GF-D8 (cell line): ENCODE data around the gene SHMT2.

Experiments
- DNase-seq: peaks from one replicate; lab custom pipeline; 2025; lab: John Stamatoyannopoulos, UW

The SHMT2 gene

DNA sequence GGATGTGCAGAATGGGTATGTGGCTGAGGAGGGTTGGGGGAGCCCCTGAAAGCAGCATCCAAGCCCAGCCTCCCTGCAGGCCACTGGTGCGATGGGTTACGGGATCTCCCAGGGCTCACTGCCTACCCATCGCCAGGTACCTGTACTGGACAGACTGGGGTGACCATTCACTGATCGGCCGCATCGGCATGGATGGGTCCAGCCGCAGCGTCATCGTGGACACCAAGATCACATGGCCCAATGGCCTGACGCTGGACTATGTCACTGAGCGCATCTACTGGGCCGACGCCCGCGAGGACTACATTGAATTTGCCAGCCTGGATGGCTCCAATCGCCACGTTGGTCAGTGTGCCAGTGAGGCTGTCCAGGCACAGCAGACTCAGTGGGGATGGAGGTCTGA is 31.2 kb upstream of the SHMT2 start:
- DNase-seq: no peak

DNA sequence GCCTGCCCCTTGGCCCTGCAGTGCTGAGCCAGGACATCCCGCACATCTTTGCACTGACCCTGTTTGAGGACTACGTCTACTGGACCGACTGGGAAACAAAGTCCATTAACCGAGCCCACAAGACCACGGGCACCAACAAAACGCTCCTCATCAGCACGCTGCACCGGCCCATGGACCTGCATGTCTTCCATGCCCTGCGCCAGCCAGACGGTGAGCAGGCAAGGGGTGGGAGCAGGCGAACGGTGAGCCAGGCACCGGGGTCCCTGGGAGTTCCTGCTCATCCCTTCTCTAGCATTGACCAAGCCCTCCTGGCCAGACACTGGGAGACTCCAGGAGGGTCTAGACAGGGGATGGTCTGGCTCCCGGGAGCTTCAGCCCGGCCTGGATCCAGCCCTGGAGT is 30.3 kb upstream of the SHMT2 start:
- no peak for DNase-seq

DNA sequence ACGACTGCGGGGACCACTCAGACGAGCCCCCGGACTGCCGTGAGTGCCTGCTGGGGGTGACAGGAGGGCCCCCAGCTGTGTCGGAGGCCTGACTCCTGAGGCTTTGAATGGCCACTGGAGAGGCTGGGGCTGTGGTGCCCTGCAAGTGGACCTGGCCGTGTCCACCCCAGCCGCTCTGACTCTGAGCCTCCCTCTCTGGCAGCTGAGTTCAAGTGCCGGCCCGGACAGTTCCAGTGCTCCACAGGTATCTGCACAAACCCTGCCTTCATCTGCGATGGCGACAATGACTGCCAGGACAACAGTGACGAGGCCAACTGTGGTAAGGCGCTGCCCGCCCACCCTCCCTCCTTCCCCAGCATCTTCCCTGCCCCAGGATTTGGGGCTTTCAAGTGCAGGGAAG is 29.0 kb upstream of the SHMT2 start:
- no peak for DNase-seq

DNA sequence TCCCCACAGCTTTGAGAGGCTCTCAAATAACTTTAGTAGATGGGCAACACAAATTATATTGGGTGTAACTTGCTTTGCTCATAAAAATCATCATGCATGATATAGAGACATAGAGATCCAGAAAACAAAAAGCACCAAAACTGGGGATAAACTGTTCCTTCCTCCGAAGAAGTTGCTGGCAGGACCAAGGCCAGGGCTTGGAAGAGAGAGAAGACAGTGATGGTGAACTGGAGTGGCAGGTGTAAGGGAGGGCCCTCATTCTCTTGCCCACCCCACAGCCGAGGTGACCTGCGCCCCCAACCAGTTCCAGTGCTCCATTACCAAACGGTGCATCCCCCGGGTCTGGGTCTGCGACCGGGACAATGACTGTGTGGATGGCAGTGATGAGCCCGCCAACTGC is 28.3 kb upstream of the SHMT2 start:
- no peak for DNase-seq

DNA sequence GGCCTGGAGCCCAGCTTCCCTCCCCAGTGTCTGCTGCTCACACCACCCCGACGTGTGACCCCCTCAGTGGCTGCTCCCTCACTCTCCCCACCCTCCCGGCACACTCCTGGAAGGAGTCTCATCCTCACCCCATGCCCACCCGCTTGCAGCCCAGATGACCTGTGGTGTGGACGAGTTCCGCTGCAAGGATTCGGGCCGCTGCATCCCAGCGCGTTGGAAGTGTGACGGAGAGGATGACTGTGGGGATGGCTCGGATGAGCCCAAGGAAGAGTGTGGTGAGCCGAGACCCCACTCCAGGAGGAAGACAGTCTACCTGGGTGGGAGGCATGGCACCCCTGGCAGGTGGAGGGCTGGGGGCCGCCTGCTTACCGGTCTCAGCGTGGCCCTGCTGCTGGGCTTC is 27.9 kb upstream of the SHMT2 start:
- DNase-seq: no peak

DNA sequence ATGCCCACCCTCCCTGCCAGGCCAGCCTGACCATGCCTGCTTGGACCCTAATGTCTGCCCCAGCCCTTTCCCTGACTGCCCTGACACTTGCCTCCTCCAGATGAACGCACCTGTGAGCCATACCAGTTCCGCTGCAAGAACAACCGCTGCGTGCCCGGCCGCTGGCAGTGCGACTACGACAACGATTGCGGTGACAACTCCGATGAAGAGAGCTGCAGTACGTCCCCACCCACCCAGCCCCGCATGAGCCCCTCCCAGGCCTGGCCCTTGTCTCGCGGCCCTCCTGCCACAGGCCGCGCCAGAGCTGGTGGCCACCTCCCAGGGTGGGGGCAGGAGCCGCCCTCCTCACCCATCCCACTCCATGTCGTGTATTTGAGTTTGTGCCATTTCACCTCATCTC is 27.2 kb upstream of the SHMT2 start:
- DNase-seq: no peak

DNA sequence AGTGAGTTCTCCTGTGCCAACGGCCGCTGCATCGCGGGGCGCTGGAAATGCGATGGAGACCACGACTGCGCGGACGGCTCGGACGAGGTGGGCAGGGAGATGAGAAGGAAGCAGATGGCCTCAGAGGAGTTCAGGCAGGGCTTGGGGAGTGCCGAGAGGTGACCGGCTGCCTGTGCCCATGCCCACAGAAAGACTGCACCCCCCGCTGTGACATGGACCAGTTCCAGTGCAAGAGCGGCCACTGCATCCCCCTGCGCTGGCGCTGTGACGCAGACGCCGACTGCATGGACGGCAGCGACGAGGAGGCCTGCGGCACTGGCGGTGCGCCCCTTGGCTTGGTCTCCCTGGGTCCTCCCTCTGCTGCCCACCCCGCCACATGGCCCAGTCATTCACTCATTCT is 26.3 kb upstream of the SHMT2 start:
- no peak for DNase-seq

DNA sequence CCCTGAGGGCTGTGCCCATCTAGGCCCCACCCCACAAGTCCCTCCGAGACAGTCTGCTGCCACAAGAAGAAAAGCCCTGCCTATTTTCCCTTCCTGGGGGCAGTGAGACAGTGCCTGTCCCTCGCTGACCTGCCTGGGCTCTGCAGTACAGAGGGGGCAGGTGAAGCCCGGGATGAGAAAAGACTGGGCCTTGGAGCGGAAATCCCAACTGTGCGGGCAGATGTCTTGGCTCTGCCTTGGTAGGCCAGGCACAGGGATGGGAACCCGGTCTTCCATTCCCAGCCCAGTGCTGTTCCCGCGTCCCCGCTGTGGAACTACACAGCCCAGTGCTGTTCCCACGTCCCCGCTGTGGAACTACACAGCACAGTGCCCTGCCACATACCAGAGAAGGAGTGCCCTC is 25.7 kb upstream of the SHMT2 start:
- no peak for DNase-seq

DNA sequence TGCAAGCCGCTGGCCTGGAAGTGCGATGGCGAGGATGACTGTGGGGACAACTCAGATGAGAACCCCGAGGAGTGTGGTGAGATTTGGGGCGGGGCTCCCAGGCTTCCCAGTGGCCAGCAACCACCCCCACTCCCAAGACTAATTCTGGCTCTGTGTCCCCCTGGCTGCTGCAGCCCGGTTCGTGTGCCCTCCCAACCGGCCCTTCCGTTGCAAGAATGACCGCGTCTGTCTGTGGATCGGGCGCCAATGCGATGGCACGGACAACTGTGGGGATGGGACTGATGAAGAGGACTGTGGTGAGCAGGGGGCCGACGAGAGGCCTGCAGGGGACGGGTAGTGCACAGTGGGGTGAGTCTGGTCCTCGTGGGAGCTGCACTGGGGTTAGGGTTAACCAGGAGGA is 25.1 kb upstream of the SHMT2 start:
- DNase-seq: no peak

DNA sequence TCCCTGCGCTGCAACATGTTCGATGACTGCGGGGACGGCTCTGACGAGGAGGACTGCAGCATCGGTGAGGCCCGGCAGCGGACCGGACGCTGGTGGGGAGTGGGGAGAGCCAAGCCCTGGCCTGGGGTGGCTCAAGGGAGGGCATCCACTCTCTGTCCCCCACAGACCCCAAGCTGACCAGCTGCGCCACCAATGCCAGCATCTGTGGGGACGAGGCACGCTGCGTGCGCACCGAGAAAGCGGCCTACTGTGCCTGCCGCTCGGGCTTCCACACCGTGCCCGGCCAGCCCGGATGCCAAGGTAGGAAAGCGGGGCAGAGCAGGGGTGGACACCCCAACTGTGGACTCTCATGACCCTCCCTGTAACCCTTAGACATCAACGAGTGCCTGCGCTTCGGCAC is 24.3 kb upstream of the SHMT2 start:
- DNase-seq: no peak

DNA sequence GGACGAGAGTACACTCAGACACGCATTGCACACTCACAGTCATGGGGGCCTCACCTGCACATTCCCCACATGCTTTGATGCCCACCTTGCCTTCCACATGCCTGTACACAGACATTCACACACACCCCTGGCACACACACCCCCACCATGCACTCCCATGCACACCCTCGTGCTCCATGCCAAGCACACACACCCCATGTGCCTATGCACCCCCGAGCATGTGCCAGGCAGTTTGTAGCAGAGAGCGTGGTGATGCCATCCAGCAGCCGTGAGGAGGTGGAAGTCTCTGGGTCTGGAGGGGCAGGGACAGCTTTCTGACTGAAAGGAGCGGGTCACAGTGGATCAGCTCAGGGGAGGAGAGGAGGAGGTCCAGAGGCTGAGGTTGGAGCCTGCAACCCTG is 23.6 kb upstream of the SHMT2 start:
- DNase-seq: no peak

DNA sequence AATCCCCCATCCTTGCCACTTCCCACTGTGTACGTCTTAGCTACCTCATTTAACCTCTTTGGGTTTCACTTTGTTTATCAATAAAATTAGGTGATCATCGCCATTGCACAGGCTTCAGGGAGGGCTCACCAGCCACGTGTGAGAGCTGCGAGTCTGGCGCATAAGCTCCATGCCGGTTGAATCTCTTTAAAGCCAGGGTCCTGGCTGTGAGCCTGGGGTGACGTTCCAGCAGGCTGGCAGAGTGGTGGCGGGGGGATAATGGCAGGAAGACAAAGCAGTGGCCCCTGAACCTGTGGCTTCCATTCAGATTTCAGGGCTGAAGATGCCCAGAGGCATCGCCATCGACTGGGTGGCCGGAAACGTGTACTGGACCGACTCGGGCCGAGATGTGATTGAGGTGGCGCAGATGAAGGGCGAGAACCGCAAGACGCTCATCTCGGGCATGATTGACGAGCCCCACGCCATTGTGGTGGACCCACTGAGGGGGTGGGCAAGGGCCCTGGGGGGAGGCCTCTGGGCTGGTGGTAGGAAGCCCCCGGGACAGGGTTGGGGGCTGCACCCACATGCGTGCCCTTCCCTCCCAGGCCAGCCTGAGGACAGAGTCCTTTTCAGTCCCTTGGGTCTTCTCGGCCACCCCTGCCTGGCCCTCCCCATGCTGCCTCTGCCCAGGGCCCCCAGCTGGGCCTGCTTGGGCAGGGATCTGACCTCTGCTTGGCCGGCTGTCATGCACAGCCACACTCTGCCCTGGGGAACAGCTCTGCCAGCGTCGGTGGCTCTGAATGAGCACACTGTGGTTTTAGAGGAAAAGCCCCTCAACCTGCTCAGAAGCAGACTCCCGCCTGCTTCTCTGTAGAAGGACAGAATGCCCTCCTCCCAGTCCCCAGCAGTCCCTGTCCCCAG is 21.5 kb upstream of the SHMT2 start:
- no peak for DNase-seq

DNA sequence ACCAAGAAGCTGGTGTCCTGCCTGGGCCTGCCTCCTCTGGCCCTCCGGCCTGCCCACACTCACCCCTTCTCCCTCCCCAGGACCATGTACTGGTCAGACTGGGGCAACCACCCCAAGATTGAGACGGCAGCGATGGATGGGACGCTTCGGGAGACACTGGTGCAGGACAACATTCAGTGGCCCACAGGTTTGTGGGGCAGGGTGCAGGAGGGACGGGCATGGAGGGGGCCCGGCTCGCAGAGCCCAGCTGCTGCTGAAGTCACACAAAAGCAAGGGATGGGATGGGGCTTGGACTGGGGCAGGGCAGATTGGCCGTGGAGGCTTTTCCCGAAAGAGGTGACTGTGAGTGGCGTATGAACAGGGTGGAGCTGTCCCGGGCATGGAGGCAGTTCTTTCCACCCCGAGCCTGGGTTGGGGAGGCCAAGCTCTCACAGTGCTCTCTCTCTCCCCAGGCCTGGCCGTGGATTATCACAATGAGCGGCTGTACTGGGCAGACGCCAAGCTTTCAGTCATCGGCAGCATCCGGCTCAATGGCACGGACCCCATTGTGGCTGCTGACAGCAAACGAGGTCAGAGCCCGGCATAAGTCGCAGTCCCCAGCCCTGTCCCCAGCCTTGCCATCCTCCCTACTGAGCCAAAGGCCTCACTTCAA is 20.8 kb upstream of the SHMT2 start:
- no peak for DNase-seq

DNA sequence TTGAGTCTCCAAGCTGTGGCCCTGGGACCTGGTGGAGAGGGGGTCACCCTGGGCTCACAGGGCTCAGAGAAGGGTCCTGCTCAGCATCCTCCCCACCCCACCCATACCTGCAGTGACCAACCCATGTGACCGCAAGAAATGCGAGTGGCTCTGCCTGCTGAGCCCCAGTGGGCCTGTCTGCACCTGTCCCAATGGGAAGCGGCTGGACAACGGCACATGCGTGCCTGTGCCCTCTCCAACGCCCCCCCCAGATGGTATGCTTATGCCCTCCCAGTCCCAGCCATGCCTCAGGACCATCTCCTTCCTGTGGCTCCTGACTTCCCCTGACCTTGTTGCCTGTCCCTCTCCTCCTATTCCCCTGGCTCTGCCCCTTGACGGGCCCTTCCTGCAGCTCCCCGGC is 19.6 kb upstream of the SHMT2 start:
- DNase-seq: no peak

DNA sequence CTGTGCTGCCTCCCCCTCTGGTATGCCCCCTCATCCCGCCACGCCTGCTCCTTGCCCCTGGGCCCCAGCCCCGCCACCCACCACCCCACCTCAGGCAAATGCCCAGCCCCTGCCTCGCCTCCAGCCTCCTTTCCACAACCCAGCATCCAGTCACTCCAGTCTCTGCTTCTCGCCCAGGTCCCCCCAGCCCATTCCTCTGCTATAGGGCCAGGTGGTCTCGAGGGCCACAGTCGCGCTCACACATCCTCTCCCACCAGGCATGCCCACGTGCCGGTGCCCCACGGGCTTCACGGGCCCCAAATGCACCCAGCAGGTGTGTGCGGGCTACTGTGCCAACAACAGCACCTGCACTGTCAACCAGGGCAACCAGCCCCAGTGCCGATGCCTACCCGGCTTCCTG is 19.1 kb upstream of the SHMT2 start:
- no peak for DNase-seq

DNA sequence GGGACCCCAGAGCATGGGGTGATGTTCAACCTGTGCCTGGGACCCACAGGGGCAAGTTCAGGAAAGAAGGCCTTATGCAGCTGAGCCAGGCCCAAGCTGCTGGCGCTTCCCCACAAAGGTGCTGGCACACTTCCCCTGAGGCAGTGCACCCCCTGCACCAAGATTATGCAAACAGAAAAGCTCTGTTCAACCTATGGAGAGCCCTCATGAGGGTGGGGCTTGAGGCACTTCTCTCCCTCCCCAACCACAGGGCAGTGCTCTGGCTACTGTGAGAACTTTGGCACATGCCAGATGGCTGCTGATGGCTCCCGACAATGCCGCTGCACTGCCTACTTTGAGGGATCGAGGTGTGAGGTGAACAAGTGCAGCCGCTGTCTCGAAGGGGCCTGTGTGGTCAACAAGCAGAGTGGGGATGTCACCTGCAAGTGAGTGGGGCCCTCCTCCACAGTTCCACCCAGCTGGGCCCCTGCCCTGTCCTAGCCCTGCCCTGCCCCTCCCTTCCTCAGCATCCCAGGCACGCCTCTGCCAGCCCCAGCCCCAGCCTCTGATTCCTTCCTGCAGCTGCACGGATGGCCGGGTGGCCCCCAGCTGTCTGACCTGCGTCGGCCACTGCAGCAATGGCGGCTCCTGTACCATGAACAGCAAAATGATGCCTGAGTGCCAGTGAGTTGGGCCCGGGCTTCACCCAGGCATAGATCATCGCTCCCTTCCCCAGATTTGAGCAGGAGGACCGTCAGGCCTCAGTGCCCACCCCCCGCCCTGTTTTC is 18.4 kb upstream of the SHMT2 start:
- DNase-seq: no peak

DNA sequence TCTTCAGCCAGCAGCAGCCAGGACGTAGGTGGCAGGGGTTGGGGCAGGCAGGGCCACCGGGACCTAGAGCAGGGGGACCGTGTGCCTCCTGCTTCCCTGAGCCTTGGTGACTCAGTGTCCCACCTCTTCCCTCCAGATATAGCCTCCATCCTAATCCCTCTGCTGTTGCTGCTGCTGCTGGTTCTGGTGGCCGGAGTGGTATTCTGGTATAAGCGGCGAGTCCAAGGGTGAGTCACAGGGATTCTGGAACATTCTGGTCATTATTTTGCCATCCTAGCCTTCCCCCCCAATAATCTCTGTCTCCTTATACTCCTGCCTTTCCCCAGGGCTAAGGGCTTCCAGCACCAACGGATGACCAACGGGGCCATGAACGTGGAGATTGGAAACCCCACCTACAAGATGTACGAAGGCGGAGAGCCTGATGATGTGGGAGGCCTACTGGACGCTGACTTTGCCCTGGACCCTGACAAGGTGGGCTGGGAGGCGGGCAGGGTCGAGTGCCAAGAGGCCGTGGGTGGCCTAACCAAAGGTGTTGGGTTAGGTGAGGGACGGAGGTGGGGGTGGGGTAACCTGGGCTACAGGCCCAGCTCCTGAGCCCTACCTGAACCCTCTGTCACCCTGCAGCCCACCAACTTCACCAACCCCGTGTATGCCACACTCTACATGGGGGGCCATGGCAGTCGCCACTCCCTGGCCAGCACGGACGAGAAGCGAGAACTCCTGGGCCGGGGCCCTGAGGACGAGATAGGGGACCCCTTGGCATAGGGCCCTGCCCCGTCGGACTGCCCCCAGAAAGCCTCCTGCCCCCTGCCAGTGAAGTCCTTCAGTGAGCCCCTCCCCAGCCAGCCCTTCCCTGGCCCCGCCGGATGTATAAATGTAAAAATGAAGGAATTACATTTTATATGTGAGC is 17.5 kb upstream of the SHMT2 start:
- DNase-seq: no peak

DNA sequence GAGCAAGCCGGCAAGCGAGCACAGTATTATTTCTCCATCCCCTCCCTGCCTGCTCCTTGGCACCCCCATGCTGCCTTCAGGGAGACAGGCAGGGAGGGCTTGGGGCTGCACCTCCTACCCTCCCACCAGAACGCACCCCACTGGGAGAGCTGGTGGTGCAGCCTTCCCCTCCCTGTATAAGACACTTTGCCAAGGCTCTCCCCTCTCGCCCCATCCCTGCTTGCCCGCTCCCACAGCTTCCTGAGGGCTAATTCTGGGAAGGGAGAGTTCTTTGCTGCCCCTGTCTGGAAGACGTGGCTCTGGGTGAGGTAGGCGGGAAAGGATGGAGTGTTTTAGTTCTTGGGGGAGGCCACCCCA is 16.8 kb upstream of the SHMT2 start:
- DNase-seq: no peak

DNA sequence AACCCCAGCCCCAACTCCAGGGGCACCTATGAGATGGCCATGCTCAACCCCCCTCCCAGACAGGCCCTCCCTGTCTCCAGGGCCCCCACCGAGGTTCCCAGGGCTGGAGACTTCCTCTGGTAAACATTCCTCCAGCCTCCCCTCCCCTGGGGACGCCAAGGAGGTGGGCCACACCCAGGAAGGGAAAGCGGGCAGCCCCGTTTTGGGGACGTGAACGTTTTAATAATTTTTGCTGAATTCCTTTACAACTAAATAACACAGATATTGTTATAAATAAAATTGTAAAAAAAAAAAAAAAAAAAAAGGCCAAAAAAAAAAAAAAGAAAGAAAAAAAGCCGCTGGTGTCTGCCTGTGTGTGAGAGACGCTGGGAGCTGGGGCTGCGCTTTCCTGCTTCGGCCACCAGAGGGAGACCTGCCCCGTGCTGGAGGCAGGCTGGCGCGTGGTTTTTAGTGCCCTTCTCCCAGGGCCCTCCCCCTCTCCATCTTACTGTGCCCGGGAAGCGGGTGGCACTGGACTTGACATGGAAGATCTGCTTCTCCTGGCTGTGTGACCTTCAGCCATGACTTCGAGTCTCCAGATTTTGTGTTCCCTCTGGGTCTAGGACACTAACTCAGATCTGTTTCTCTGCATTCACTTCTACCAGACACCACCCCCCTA is 16.3 kb upstream of the SHMT2 start:
- DNase-seq: peak; percentile 38

DNA sequence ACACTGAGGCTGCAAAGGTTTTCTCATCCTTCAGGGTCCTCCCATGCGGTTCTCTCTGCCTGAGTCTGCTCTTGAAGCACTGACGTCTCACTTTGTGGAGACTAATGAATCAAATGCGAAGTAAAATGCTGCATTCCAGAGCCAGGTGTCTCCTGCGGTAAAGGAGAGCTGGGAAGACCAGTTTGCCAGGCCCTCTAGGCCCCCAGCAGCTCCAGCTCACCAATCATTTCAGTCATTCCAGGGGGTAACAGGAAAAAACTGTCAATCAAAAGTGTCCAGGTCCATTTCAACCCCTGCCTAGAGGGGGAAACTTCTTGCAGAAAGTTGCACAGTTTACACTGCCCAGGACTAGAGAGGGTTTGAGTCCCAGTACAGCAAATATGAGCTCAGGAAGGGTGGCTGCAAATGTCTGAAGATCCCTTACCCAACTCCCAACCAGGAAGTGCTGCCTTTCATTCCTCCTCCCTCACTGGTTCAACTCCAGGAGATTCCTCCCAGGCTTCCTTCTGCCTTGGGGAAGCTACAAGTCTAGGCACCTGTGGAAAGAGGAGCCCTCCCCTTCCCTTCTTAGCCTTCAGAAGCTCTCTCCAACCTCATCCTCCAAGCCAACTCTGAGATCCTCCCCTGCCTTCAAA is 15.6 kb upstream of the SHMT2 start:
- DNase-seq: no peak

DNA sequence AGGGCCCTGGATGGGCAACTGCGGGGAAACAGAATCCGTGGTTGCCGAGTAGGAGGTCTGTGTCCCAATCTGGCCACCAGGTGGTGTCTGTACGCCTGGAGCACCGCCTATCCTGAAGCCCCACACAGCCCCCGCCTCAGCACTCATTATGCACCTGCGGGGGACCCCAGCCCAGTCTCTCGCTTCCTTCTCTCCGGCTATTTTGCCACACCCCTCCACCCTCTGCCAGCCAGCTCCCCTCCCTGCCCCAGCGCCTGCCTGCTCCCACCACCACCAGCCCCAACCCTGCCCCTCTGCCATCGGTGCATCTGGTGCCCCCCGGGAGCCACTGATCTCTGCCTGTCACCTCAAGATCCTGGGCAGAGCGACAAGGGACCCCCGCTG is 15.1 kb upstream of the SHMT2 start:
- DNase-seq: peak; percentile 5
